Mesenchymal stem cell (in vitro differentiated cells and primary cell): ENCODE measurements around the gene TRPM3.

ENCODE experiments used
- DNase-seq: peaks from one replicate; pipeline ENCODE4 v3.0.0-alpha.2; 2013
- H2AFZ ChIP-seq: one replicate; pipeline ENCODE4 v1.6.1; 2013; ENCODE audit warnings: low read depth, mild to moderate bottlenecking, control low read depth, inconsistent platforms, low read length, moderate library complexity
- H2AK5ac ChIP-seq: 2 replicates; pipeline ENCODE4 v1.6.1; 2013; ENCODE audit warnings: low read length, moderate library complexity, mild to moderate bottlenecking, inconsistent platforms; ENCODE audit not compliant: severe bottlenecking
- H2BK120ac ChIP-seq: one replicate; pipeline ENCODE4 v1.6.1; 2013; ENCODE audit warnings: low read depth, mild to moderate bottlenecking, inconsistent platforms, low read length, moderate library complexity
- H2BK12ac ChIP-seq, 2 experiments: one replicate each; pipeline ENCODE4 v1.6.1; 2013; ENCODE audit warnings: inconsistent platforms in 2 of 2, low read length in 2 of 2, mild to moderate bottlenecking in 2 of 2, moderate library complexity in 2 of 2, control low read depth in 1 of 2
- H2BK15ac ChIP-seq: one replicate; pipeline ENCODE4 v1.6.1; 2013; ENCODE audit warnings: mild to moderate bottlenecking, low read depth, inconsistent platforms; ENCODE audit not compliant: poor library complexity, severe bottlenecking
- H2BK5ac ChIP-seq: 2 replicates; pipeline ENCODE4 v1.6.1; 2013; ENCODE audit warnings: low read depth, mild to moderate bottlenecking, low read length, control low read depth, inconsistent platforms; ENCODE audit not compliant: poor library complexity, severe bottlenecking
- H3K14ac ChIP-seq, 2 experiments: one replicate each; pipeline ENCODE4 v1.6.1; 2013; ENCODE audit warnings: inconsistent platforms in 2 of 2, low read length in 2 of 2, control low read depth in 1 of 2, mild to moderate bottlenecking in 1 of 2, moderate library complexity in 1 of 2
- H3K18ac ChIP-seq, 2 experiments: one replicate each; pipeline ENCODE4 v1.6.1; 2013; ENCODE audit warnings: inconsistent platforms in 2 of 2, low read length in 2 of 2, control low read depth in 1 of 2, low read depth in 1 of 2, mild to moderate bottlenecking in 1 of 2
- H3K23ac ChIP-seq, 2 experiments: one replicate each; pipeline ENCODE4 v1.6.1; 2013; ENCODE audit warnings: inconsistent platforms in 2 of 2, low read length in 2 of 2, mild to moderate bottlenecking in 2 of 2, moderate library complexity in 2 of 2, control low read depth in 1 of 2
- H3K27ac ChIP-seq: 2 replicates; pipeline ENCODE4 v1.5.1; 2013; ENCODE audit warnings: mild to moderate bottlenecking, moderate library complexity, low read length, control low read depth, inconsistent platforms; ENCODE audit not compliant: poor library complexity, severe bottlenecking
- H3K27me3 ChIP-seq, 2 experiments: 2 replicates each; pipeline versions ENCODE4 v1.6.1 to v1.7.0; 2013; ENCODE audit warnings: low read length in 2 of 2, mild to moderate bottlenecking in 2 of 2, moderate library complexity in 2 of 2, control low read depth in 1 of 2, inconsistent platforms in 1 of 2; ENCODE audit not compliant: control insufficient read depth in 1 of 2, insufficient read depth in 1 of 2
- H3K36me3 ChIP-seq, 2 experiments: 2 replicates each; pipeline versions ENCODE4 v1.6.1 to v1.7.0; 2013; ENCODE audit warnings: low read length in 2 of 2, control low read depth in 1 of 2, inconsistent platforms in 1 of 2, low read depth in 1 of 2, mild to moderate bottlenecking in 1 of 2; ENCODE audit not compliant: insufficient read depth in 2 of 2, control insufficient read depth in 1 of 2
- H3K4ac ChIP-seq, 2 experiments: one replicate each; pipeline ENCODE4 v1.6.1; 2013; ENCODE audit warnings: inconsistent platforms in 2 of 2, low read length in 2 of 2, mild to moderate bottlenecking in 2 of 2, moderate library complexity in 2 of 2, control low read depth in 1 of 2, low read depth in 1 of 2
- H3K4me1 ChIP-seq: 2 replicates; pipeline ENCODE4 v1.6.1; 2013; ENCODE audit warnings: low read depth, low read length, control low read depth; ENCODE audit not compliant: control insufficient read depth, insufficient read depth
- H3K4me2 ChIP-seq: 2 replicates; pipeline ENCODE4 v1.6.1; 2013; ENCODE audit warnings: low read length, mild to moderate bottlenecking, inconsistent platforms; ENCODE audit not compliant: poor library complexity, severe bottlenecking
- H3K4me3 ChIP-seq, 2 experiments: 2 replicates each; pipeline versions ENCODE4 v1.5.1 to v1.7.0; 2013; ENCODE audit warnings: low read length in 2 of 2, mild to moderate bottlenecking in 2 of 2, control low read depth in 1 of 2, low read depth in 1 of 2; ENCODE audit not compliant: insufficient read depth in 1 of 2
- H3K79me1 ChIP-seq: replicated peaks from 2 replicates; pipeline ENCODE4 v1.6.1; 2013; ENCODE audit warnings: mild to moderate bottlenecking, control low read depth, low read length, inconsistent platforms; ENCODE audit not compliant: poor library complexity, severe bottlenecking
- H3K9ac ChIP-seq: 2 replicates; pipeline ENCODE4 v1.7.0; 2013; ENCODE audit warnings: mild to moderate bottlenecking, low read length, moderate library complexity
- H3K9me3 ChIP-seq: 2 replicates; pipeline ENCODE4 v1.7.0; 2013; ENCODE audit warnings: mild to moderate bottlenecking, low read length; ENCODE audit not compliant: control insufficient read depth
- H4K8ac ChIP-seq: one replicate; pipeline ENCODE4 v1.6.1; 2013; ENCODE audit warnings: inconsistent platforms, mild to moderate bottlenecking, low read length, moderate library complexity
- H4K91ac ChIP-seq: one replicate; pipeline ENCODE4 v1.6.1; 2013; ENCODE audit warnings: mild to moderate bottlenecking, low read length, inconsistent platforms
- WGBS: methylation state at CpG from one replicate; pipeline ENCODE4 v1.1.7; 2013; ENCODE audit warnings: mixed read lengths; 5-methylcytosine and 5-hydroxymethylcytosine counted together

Gene TRPM3

GRCh38 chr9:71025728-71026127, 95.7 kb downstream of the TRPM3 start:
- no peaks in the 10 kb centered on the region for H3K79me1 ChIP-seq
- no peak overlapping the region for H3K23ac ChIP-seq
- H4K91ac ChIP-seq, result no peak overlapping the region
- no peak overlapping the region for H2BK12ac ChIP-seq
- H3K4me1 ChIP-seq, result no peaks in the 10 kb centered on the region
- 73% methylated on average over 2 of the region's 2 CpGs for WGBS
- H2BK120ac ChIP-seq, result no peak overlapping the region
- H3K27me3 ChIP-seq, result peaks cover 0 to 3% of the 10 kb centered on the region in 2 experiments
- no peaks in the 10 kb centered on the region for H3K9me3 ChIP-seq
- no peak overlapping the region for H3K4ac ChIP-seq
- DNase-seq, result no peak
- H3K36me3 ChIP-seq, result no peaks in the 10 kb centered on the region
- H2BK5ac ChIP-seq, result no peak overlapping the region
- no peak overlapping the region for H2AK5ac ChIP-seq
- H3K4me3 ChIP-seq, result no peak overlapping the region
- H3K9ac ChIP-seq, result no peak overlapping the region
- H3K14ac ChIP-seq, result no peak overlapping the region
- H2BK15ac ChIP-seq, result no peak overlapping the region
- H4K8ac ChIP-seq, result no peak overlapping the region
- no peak overlapping the region for H3K4me2 ChIP-seq
- H3K18ac ChIP-seq, result no peak overlapping the region
- H3K27ac ChIP-seq, result no peak overlapping the region
- H2AFZ ChIP-seq, result no peak overlapping the region

- no peaks in the 10 kb centered on the region for H3K36me3 ChIP-seq
- H4K8ac ChIP-seq, result no peak overlapping the region
- H3K4me2 ChIP-seq, result no peak overlapping the region
- H2AFZ ChIP-seq, result no peak overlapping the region
- no peaks in the 10 kb centered on the region for H3K9me3 ChIP-seq
- H2AK5ac ChIP-seq, result no peak overlapping the region
- no peak overlapping the region for H3K4ac ChIP-seq
- no peaks in the 10 kb centered on the region for H3K4me1 ChIP-seq
- no peak overlapping the region for H3K27ac ChIP-seq
- no peak overlapping the region for H4K91ac ChIP-seq
- H2BK12ac ChIP-seq, result no peak overlapping the region
- H3K9ac ChIP-seq, result no peak overlapping the region
- DNase-seq, result no peak
- no peak overlapping the region for H3K14ac ChIP-seq
- WGBS, result 90% methylated on average over 5 of the region's 6 CpGs
- no peak overlapping the region for H2BK15ac ChIP-seq
- H2BK5ac ChIP-seq, result no peak overlapping the region
- no peaks in the 10 kb centered on the region for H3K79me1 ChIP-seq
- no peak overlapping the region for H3K4me3 ChIP-seq
- H3K27me3 ChIP-seq, result peaks cover 0 to 3% of the 10 kb centered on the region in 2 experiments
- no peak overlapping the region for H3K23ac ChIP-seq
- no peak overlapping the region for H3K18ac ChIP-seq
- no peak overlapping the region for H2BK120ac ChIP-seq
Observed at GRCh38 chr9:71025201-71025600, 96.2 kb downstream of the TRPM3 start.

- Histone ChIP-seq H2AK5ac (no peak overlapping the region), H3K23ac (no peak overlapping the region), H4K8ac (no peak overlapping the region), H3K79me1 (no peaks in the 10 kb centered on the region), H3K9ac (no peak overlapping the region), H3K18ac (no peak overlapping the region), H3K4ac (no peak overlapping the region), H2BK5ac (no peak overlapping the region), H3K36me3 (no peaks in the 10 kb centered on the region), H2BK120ac (no peak overlapping the region), H3K27ac (no peak overlapping the region), H3K4me3 (no peak overlapping the region), H2BK12ac (no peak overlapping the region), H3K14ac (no peak overlapping the region), H3K4me1 (no peaks in the 10 kb centered on the region), H3K9me3 (peaks cover 8% of the 10 kb centered on the region), H3K4me2 (no peak overlapping the region), H2AFZ (no peak overlapping the region), H3K27me3 (no peaks in the 10 kb centered on the region), H4K91ac (no peak overlapping the region), H2BK15ac (no peak overlapping the region)
- WGBS, result 91% methylated on average over 3 of the region's 3 CpGs
- no peak for DNase-seq
Observed at GRCh38 chr9:71010258-71010657, 111.2 kb downstream of the TRPM3 start.

GRCh38 chr9:71005456-71005855, 116.0 kb downstream of the TRPM3 start:
- Histone ChIP-seq H2AK5ac (no peak overlapping the region), H2BK15ac (no peak overlapping the region), H3K23ac (no peak overlapping the region), H3K4me3 (no peak overlapping the region), H3K9me3 (peaks cover 27% of the 10 kb centered on the region), H3K4me1 (no peaks in the 10 kb centered on the region), H4K91ac (no peak overlapping the region), H3K9ac (no peak overlapping the region), H3K27ac (no peak overlapping the region), H2AFZ (no peak overlapping the region), H2BK120ac (no peak overlapping the region), H3K4ac (no peak overlapping the region), H3K27me3 (no peaks in the 10 kb centered on the region), H3K79me1 (no peaks in the 10 kb centered on the region), H4K8ac (no peak overlapping the region), H3K4me2 (no peak overlapping the region), H3K18ac (no peak overlapping the region), H2BK12ac (no peak overlapping the region), H3K36me3 (no peaks in the 10 kb centered on the region), H3K14ac (no peak overlapping the region), H2BK5ac (no peak overlapping the region)
- 100% methylated on average over 1 of the region's 2 CpGs for WGBS
- DNase-seq, result no peak
